Spleen (tissue), 7 donors: ENCODE results near the gene AJM1.

ENCODE experiments used
- CTCF ChIP-seq, 11 experiments: fragments of 200-600 bp in 7 of 11; fragments of 450-650 bp in 4 of 11; sonication (generic) in 4 of 11; IDR thresholded peaks in 8 of 11; conservative IDR thresholded peaks in 3 of 11; 1 replicate in 7 of 11; 2 replicates in 4 of 11; pipeline versions ENCODE4 v1.4.0 to v1.8.0; 2016 to 2021; ENCODE audit warnings: antibody characterized with exemption in 11 of 11, inconsistent platforms in 4 of 11, mild to moderate bottlenecking in 1 of 11
- POLR2A ChIP-seq, 3 donors: fragments of 450-650 bp; IDR thresholded peaks; one replicate each; pipeline ENCODE4 v1.5.1; 2017; ENCODE audit warnings: antibody characterized with exemption in 3 of 3, mild to moderate bottlenecking in 1 of 3
- donor health status: DM: no; HTN: no; CAD: no; lungs with moderate emphysema.
- donor health status: DM: no; HTN: no; CAD: no.
- donor health status: DM: no; HTN: no; CAD: no.

GRCh38 chr9:136825295-136826187 is 16.7 kb upstream of the AJM1 start:
- TF ChIP-seq CTCF (IDR thresholded peaks at IDR 0.05 in 8 of 11, conservative IDR thresholded peaks at IDR 0.05 in 3 of 11): no peak
- no peak for TF ChIP-seq POLR2A (IDR thresholded peaks at IDR 0.05)
